ENCODE results near the gene PCDHGC3. TPM values are rescaled to one million over a fixed set of nuclear protein-coding genes. Genes with fewer than 3 reads are reported as not detected.

The PCDHGC3 gene
- total and polyA plus RNA-seq, 2 of the 8 experiments (the other 6 are each of a cell fraction or from before 2014, with no cell fraction given): 4.7 to 18.6 TPM

DNA sequence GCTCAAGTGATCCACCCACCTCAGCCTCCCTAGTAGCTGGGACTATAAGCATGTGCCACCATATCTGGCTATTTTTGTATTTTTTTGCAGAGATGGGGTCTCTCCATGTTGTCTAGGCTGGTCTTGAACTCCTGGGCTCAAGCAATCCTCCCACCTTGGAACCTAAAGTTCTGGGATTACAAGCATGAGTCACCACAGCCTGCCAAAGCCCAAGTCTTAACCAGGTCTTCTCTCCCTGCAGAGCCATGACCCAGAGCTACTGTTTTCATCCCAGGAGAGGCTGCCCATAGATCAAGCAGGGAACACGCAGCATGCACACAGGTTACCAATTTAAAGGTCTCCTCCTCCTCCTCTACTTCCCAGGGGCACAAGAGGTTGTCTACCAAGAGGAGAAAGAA, 42.9 kb downstream of the PCDHGC3 start:
- H3K27ac ChIP-seq (ENCODE audit: low read depth, low read length): no peak overlapping the region
- DNase-seq (ENCODE audit: low read depth in 1 of 2, low spot score in 2 of 2) (no peak), FAIRE-seq (no peak)
- H4K20me1 ChIP-seq (replicated peaks in 1 of 2; ENCODE audit: control insufficient read depth in 1 of 2, insufficient read depth in 2 of 2, low read length in 2 of 2): no peaks in the 10 kb centered on the region
- CTCF ChIA-PET (ENCODE audit: partially characterized antibody): interaction anchor here (0.6 to 50.9 kb wide), 10 partner anchors 11 to 310 kb away, joined by 3 to 1236 read pairs (median 5); partner anchors contain the start of genes PCDHGA10, PCDHGA11, PCDHGA9 and PCDHGB6
- no peaks in the 10 kb centered on the region for H3K27me3 ChIP-seq (replicated peaks in 1 of 4; ENCODE audit: control insufficient read depth in 3 of 4, extremely low read depth in 1 of 4, insufficient read depth in 3 of 4, low read length in 3 of 4)
- H3K9ac ChIP-seq (replicated peaks in 1 of 4; ENCODE audit: extremely low read depth in 1 of 4, low read depth in 3 of 4, low read length in 3 of 4): no peak overlapping the region
- H3K4me1 ChIP-seq (replicated peaks in 1 of 4; ENCODE audit: control insufficient read depth in 3 of 4, insufficient read depth in 4 of 4, low read length in 3 of 4): peaks cover 3 to 16% (median 8%) of the 10 kb centered on the region in 4 experiments
- no peak overlapping the region for H2BK120ac ChIP-seq (replicated peaks; ENCODE audit: low read depth, low read length)
- H3K18ac ChIP-seq (ENCODE audit: extremely low read depth, low read length): no peak overlapping the region
- POLR2A ChIA-PET (ENCODE audit: partially characterized antibody): interaction anchor here (0.6 kb wide), 1 partner anchor 163 kb away, joined by 3 read pairs; no protein-coding TSS in a partner anchor
- no peak overlapping the region for H3K14ac ChIP-seq (ENCODE audit: insufficient read length)
- no peak overlapping the region for H2AFZ ChIP-seq (ENCODE audit: low read length)
- H3K4me2 ChIP-seq (ENCODE audit: insufficient read depth in 1 of 2, low read depth in 2 of 2, low read length in 2 of 2): no peak overlapping the region
- H3K79me1 ChIP-seq (ENCODE audit: low read depth, low read length): no peaks in the 10 kb centered on the region
- TF ChIP-seq EGR1 (IDR thresholded peaks at IDR 0.05; ENCODE audit: borderline replicate concordance, low read depth, low read length) (no peak), NRF1 (IDR thresholded peaks at IDR 0.05; ENCODE audit: low read depth, low read length) (no peak), CHD1 (IDR thresholded peaks at IDR 0.05; ENCODE audit: low read depth, low read length) (no peak), PHF8 (conservative IDR thresholded peaks at IDR 0.05; ENCODE audit: low read depth, low read length) (no peak), BACH1 (IDR thresholded peaks at IDR 0.05; ENCODE audit: low read length) (no peak), SIRT6 (IDR thresholded peaks at IDR 0.05; ENCODE audit: low read length) (no peak)
- WGBS, 2 experiments (ENCODE audit: extremely low coverage in 1 of 2, insufficient coverage in 1 of 2, insufficient read length in 1 of 2, insufficient replicate concordance in 2 of 2, low coverage in 1 of 2, low lambda C conversion rate in 2 of 2, missing lambda C conversion rate in 1 of 2): 88% methylated on average over 1 of the region's 1 CpG; no CpG with 5 or more reads in 1 of the 2 experiments
- H4K8ac ChIP-seq (ENCODE audit: extremely low read depth, insufficient read depth, low read length): no peak overlapping the region
- no peak overlapping the region for H3K4me3 ChIP-seq (ENCODE audit: extremely low read depth in 1 of 4, insufficient read depth in 2 of 4, low read depth in 3 of 4, low read length in 4 of 4)
- H4K5ac ChIP-seq (ENCODE audit: insufficient read length, low read depth, low read length): no peak overlapping the region
- H3K36me3 ChIP-seq (ENCODE audit: control insufficient read depth in 2 of 4, insufficient read depth in 4 of 4, low read length in 3 of 4): peaks cover 12 to 39% (median 29%) of the 10 kb centered on the region in 4 experiments
- H3K79me2 ChIP-seq (ENCODE audit: control insufficient read depth in 1 of 2, insufficient read depth in 2 of 2, low read length in 2 of 2): no peaks in the 10 kb centered on the region
- H2BK12ac ChIP-seq (ENCODE audit: low read depth, low read length): no peak overlapping the region
- H2BK5ac ChIP-seq (ENCODE audit: low read depth, low read length): no peak overlapping the region
- no peak overlapping the region for H3K4ac ChIP-seq (replicated peaks; ENCODE audit: insufficient read length, low read depth, low read length)
- H2BK15ac ChIP-seq (ENCODE audit: low read length): no peak overlapping the region
- H4K91ac ChIP-seq (replicated peaks; ENCODE audit: insufficient read length, low read length): no peak overlapping the region
- no peak overlapping the region for H3K56ac ChIP-seq (replicated peaks; ENCODE audit: insufficient read length, low read depth, low read length)
- H2AK5ac ChIP-seq (ENCODE audit: low read depth, low read length): no peak overlapping the region
- no peaks in the 10 kb centered on the region for H3K9me3 ChIP-seq (ENCODE audit: insufficient read depth in 2 of 2, low read depth in 1 of 2, low read length in 1 of 2)
- H2BK20ac ChIP-seq (ENCODE audit: low read length): no peak overlapping the region
- H3K23me2 ChIP-seq (ENCODE audit: low read depth, low read length): peaks cover 5% of the 10 kb centered on the region; the same call in 1 of the 2 replicates
- no peak overlapping the region for H3K23ac ChIP-seq (ENCODE audit: insufficient read length)
